Measurements from ENCODE around the gene TMEM132A.

The TMEM132A gene

DNA sequence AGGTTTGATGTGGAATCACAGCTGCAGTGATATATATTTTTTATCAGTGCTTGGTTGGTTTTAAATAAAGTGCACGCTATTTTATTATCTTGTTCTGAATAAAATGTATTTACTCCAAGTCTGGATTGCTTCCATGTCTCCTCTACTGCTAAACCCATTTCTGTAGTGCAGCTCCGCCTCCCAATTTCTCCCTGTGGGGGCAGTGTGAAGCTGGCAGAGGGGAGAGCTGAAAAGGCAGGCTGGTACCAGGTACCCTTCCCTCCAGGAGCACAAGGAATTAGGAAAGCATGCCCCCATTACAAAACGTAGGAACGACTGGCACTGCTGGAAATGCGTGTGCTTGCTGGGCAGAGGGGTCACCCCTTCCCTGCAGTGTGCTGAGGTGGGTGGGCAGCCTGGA is 934 bp upstream of the TMEM132A start:
- DNase-seq (ENCODE audit: low read depth) = no peak

- no peak for DNase-seq (ENCODE audit: low read depth)
Observed at GRCh38 chr11:60923800-60924109, 505 bp upstream of the TMEM132A start.

DNA sequence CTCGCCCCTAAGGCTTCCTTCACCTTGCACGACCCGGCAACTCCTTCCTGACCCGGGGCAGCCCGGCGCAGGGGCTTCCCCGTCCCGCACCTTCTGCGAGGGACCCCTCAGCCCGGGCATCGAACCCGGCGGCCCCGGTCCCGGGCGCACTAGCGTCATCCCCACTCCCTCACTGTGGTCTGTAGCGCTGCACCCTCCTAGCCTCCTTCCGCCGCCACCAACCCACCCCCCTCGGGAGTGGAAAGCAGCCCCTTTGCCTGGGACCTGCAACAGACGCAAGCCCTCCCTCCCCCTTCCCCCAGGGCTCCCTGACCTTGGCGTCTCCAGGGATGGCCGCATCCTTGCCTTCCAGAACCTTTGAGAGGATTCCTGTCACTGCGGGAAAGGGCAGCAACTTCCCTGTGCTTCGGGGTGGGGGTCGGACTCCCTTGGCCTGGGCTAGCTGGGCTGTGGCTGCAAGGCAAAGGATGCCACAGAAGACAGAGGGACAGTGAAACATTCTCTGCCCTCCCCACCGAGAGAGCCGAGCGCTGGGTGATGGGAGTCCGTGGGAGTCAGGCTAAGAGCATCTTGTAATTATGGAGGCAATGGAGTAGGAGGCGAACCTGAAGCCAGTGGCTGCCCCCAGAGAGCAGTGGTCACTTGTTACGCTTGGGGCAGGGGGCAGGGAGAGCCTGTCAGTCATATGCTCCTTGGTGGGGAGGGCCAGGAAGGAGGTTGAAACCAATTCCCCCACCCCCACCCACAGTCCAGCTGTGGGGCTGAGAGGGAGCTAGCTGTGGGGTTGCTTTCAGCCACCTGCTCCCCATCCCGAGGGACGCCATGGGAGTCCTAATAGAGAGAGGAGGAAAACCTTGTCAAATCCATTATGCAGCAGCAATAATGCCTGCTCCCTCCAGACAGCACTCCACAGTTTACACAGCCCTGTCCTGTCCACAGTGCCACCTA is 920 bp downstream of the TMEM132A start:
- DNase-seq (ENCODE audit: low read depth) = no peak

GRCh38 chr11:60925868-60926267 is 1.6 kb downstream of the TMEM132A start:
- no peak for DNase-seq (ENCODE audit: low read depth)

- no peak for DNase-seq (ENCODE audit: low read depth)
Observed at GRCh38 chr11:60926500-60926899, 2.2 kb downstream of the TMEM132A start.

DNA sequence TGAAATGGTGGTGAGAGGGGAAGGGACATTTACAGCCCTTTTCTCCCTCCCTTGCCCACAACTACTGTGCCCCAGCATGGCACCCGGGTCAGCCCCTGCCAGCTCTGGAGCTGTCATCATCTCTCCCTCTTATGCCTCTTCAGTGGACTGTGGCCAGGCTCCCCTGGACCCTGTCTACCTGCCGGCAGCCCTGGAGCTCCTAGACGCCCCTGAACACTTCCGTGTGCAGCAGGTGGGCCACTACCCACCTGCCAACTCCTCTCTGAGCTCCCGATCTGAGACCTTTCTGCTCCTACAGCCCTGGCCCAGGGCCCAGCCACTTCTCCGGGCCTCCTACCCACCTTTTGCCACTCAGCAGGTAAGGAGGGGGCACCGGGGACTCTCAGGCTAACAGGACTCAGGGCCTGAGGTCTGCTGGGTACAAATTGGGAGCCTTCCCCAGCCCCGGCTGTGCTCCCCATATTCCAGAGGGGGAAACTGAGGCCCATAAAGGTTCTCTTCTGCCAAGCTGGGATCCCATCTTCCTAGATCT is 2.9 kb downstream of the TMEM132A start:
- no peak for DNase-seq (ENCODE audit: low read depth)

DNA sequence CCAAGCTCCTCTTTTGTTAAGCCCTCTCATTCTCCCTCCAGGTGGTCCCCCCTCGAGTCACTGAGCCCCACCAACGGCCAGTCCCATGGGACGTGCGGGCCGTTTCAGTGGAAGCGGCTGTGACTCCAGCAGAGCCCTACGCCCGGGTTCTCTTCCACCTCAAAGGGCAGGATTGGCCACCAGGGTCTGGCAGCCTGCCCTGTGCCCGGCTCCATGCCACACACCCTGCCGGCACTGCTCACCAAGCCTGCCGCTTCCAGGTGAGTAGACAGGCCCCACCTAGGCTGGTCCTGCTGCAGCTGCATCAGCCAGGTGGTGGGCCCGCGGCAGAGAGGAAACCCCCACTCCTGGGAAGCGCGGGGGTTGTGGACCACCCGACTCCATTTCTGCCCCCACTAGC is 3.3 kb downstream of the TMEM132A start:
- no peak for DNase-seq (ENCODE audit: low read depth)

DNA sequence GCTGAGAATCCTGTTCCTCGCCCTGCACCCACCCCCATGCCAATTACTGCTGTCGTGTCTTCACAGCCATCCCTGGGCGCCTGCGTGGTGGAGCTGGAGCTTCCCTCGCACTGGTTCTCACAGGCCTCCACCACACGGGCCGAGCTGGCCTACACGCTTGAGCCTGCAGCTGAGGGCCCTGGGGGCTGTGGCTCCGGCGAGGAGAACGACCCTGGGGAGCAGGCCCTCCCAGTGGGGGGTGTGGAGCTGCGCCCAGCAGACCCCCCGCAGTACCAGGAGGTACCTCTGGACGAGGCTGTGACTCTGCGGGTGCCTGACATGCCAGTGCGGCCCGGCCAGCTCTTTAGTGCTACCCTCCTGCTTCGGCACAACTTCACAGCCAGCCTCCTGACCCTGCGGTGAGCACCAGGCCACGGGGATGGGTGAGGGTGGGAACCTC is 4.3 kb downstream of the TMEM132A start:
- no peak for DNase-seq (ENCODE audit: low read depth)

GRCh38 chr11:60929764-60930163 is 5.5 kb downstream of the TMEM132A start:
- no peak for DNase-seq (ENCODE audit: low read depth)

DNA sequence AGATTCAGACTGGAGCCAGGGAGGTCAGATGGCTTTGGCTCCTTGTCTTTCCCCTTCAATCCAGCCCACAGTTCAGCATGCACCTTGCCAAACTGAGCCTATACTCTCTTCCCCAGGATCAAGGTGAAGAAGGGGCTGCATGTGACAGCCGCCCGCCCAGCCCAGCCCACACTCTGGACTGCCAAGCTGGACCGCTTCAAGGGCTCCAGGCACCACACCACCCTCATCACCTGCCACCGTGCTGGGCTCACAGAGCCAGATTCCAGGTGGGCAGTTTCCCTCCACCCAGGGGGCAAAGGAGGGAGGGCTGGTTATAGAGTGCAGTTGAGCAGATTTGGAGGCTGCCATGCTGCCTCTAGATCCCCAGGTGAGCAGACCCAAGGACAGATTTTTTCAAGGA is 6.1 kb downstream of the TMEM132A start:
- DNase-seq (ENCODE audit: low read depth) = no peak

DNA sequence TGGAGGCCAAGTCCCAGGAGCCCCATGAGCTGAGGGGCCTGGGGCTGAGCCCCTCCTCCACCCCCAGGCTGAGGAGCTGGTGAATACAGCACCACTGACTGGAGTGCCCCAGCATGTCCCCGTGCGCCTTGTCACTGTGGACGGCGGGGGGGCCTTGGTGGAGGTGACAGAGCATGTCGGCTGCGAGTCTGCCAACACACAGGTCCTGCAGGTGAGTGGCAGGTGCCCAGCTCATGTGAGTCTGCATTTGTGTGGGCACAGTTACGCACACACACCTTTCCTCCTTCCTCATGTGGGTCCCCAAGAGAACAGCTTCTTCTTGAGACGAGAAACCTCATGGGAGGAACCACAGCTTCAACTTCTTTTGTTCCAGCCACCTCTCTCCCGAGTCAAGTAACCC is 7.7 kb downstream of the TMEM132A start:
- no peak for DNase-seq (ENCODE audit: low read depth)

GRCh38 chr11:60932605-60933356 is 8.5 kb downstream of the TMEM132A start:
- no peak for DNase-seq (ENCODE audit: low read depth)

DNA sequence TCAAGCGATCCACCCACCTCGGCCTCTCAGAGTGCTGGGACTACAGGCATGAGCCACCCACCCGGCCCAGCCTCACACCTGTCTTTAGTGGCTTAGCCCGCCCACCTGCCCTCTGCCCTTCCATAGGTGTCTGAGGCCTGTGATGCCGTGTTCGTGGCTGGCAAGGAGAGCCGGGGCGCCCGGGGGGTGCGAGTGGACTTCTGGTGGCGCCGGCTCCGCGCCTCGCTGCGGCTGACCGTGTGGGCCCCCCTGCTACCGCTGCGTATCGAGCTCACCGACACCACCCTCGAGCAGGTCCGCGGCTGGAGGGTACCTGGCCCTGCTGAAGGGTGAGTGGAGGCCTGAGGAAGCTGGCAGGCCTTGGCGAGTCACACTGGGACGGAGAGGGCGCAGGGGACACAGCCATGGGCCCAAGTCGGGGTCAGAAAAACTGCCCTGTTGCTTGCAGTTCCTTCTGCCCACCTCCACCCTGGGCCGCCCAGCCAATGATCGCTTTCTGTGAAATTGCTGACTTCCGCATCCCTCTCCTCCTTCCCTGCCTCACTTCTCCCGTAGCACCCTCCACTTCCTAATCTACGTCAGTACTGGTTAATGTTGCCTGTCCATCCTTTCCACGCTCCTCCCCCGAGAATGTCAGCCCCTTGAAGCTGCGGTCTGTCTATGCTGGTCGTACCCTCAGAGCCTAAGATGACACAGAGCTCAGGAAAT is 9.3 kb downstream of the TMEM132A start:
- no peak for DNase-seq (ENCODE audit: low read depth)

DNA sequence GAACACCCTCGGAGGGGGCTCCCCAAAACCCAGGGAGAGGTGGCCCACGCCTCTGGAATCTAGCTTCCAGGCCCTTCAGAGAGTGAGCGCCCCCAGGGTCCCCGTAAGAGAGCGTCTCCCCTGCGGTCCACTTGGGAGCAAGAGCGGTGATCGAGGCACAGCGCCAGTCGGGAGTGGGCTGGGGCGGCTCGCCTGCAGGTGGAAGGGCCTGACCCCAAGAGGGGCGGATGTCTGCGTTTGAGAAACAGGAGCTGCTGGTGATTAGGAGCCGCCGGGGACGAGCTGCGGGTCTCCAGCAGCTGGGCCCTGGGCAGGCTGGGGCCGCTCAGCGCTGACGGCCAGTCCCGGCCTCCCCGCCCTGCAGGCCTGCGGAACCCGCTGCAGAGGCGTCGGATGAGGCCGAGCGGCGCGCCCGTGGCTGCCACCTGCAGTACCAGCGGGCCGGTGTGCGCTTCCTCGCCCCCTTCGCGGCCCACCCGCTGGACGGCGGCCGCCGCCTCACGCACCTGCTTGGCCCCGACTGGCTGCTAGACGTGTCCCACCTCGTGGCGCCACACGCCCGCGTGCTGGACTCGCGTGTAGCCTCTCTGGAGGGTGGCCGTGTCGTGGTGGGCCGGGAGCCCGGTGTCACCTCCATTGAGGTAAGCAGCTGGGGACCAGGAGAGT is 10.0 kb downstream of the TMEM132A start:
- DNase-seq (ENCODE audit: low read depth) = no peak

DNA sequence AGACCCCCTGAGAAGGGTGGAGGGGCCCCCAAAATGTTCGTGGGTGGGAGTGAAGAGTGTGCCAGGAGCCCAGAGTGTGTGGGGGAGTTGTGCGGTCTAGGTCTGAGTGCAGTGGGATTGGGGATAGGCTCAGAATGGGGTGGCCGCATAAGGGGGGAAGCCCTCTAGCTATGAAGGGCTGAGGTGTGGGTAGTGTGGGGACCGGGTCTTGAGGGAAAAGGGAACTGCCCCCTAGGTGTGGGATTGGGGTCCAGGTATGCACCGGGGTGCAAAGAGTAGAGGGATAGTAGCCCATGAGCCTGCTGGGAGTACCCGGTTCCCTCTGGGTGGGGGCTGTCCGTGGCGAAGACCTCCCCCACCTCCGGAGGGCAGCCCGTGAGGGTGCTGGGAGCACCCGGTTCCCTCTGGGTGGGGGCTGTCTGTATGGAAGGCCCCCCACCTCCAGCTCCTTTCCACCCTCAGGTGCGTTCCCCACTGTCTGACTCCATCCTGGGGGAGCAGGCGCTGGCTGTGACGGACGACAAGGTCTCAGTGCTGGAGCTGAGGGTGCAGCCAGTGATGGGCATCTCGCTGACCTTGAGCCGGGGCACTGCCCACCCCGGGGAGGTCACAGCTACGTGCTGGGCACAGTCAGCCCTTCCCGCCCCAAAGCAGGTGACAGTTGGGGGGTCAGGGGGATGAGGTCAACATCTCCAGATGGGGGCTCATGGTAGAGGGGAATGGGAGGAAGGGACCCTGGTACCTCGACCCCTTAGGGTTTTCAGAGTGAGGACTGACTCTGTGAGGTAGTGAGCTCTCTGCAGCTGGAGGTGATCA is 10.7 kb downstream of the TMEM132A start:
- DNase-seq (ENCODE audit: low read depth) = no peak

GRCh38 chr11:60935676-60936442 is 11.6 kb downstream of the TMEM132A start:
- no peak for DNase-seq (ENCODE audit: low read depth)

- DNase-seq (ENCODE audit: low read depth) = no peak
Observed at GRCh38 chr11:60936467-60937143, 12.3 kb downstream of the TMEM132A start.

GRCh38 chr11:60937144-60937527 is 12.9 kb downstream of the TMEM132A start:
- DNase-seq (ENCODE audit: low read depth) = no peak

- no peak for DNase-seq (ENCODE audit: low read depth)
Observed at GRCh38 chr11:60937811-60938210, 13.6 kb downstream of the TMEM132A start.

DNA sequence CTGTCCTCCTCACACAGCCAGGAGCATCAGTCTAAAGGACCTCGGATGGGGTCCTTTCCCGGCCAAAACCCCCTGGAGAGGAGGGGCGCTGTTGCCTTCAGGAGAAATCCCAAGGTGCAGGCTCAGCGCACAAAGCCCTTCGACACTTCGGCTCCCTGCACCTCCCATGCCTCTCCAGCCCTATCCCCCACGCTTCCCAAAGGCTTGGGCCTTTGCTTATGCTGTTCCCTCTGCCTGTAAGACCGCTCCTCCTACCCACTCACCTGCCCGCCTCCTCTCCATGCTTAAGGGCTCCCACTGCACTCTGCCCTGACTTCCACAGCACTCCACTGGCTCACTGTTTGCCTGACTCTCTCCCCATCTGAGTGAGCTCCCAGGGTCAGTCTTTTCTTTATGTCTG is 14.2 kb downstream of the TMEM132A start:
- DNase-seq (ENCODE audit: low read depth) = no peak
